NB4 (cell line): ENCODE data around the gene CABLES1.

Experiments
- CTCF ChIP-seq: IDR thresholded peaks from one replicate; pipeline ENCODE4 v1.5.1; 2012; ENCODE audit warnings: low read depth, low read length
- MAX ChIP-seq: IDR thresholded peaks from 2 replicates; pipeline ENCODE4 v1.6.1; 2011; ENCODE audit warnings: low read depth, low read length
- MYC ChIP-seq: IDR thresholded peaks from 2 replicates; pipeline ENCODE4 v1.6.1; 2011; ENCODE audit warnings: low read depth, low read length
- POLR2A ChIP-seq: IDR thresholded peaks from 2 replicates; pipeline ENCODE4 v1.6.1; 2011; ENCODE audit warnings: mild to moderate bottlenecking; ENCODE audit not compliant: insufficient read length; ENCODE audit errors: extremely low read depth

- TF ChIP-seq CTCF (no peak), POLR2A (no peak), MYC (no peak), MAX (peak; percentile 14; the same call in 1 of the 2 replicates)
Measured at GRCh38 chr18:23228102-23229061, 93.1 kb downstream of the CABLES1 start.
